Parathyroid adenoma (tissue), 2 donors: ENCODE measurements around the gene TBL1XR1.
"Not testable (repeated sequence)": the region's sequence is repeated elsewhere in the genome, so short reads cannot be mapped to it uniquely, and the experiment has no call there.

Experiments used
- H2AFZ ChIP-seq: fragments of 300-600 bp; sonication (generic); one replicate; pipeline ENCODE4 v1.7.0; 2017; ENCODE audit warnings: antibody characterized with exemption, mild to moderate bottlenecking
- H3K27ac ChIP-seq: fragments of 300-600 bp; sonication (generic); one replicate; pipeline ENCODE4 v1.7.0; 2017
- H3K27me3 ChIP-seq: fragments of 300-600 bp; sonication (generic); one replicate; pipeline ENCODE4 v1.7.0; 2017; ENCODE audit warnings: low read length; ENCODE audit not compliant: control insufficient read depth, insufficient read depth
- H3K36me3 ChIP-seq: fragments of 300-600 bp; sonication (generic); one replicate; pipeline ENCODE4 v1.7.0; 2017; ENCODE audit warnings: low read length; ENCODE audit not compliant: control insufficient read depth, insufficient read depth
- H3K4me1 ChIP-seq: fragments of 300-600 bp; sonication (generic); one replicate; pipeline ENCODE4 v1.7.0; 2017; ENCODE audit warnings: control low read depth
- H3K4me2 ChIP-seq: fragments of 300-600 bp; sonication (generic); one replicate; pipeline ENCODE4 v1.7.0; 2017; ENCODE audit warnings: low read length
- H3K4me3 ChIP-seq: fragments of 300-600 bp; sonication (generic); one replicate; pipeline ENCODE4 v1.7.0; 2017; ENCODE audit warnings: low read depth, low read length
- H3K79me2 ChIP-seq: fragments of 300-600 bp; sonication (generic); one replicate; pipeline ENCODE4 v1.7.0; 2017; ENCODE audit warnings: control low read depth
- H3K9ac ChIP-seq: fragments of 300-600 bp; sonication (generic); one replicate; pipeline ENCODE4 v1.7.0; 2017; ENCODE audit warnings: mild to moderate bottlenecking
- H3K9me3 ChIP-seq: fragments of 300-600 bp; sonication (generic); one replicate; pipeline ENCODE4 v1.7.0; 2017; ENCODE audit warnings: low read length; ENCODE audit not compliant: control insufficient read depth
- CTCF ChIP-seq: fragments of 300-600 bp; sonication (generic); IDR thresholded peaks from one replicate; pipeline ENCODE4 v1.7.0; 2017; ENCODE audit warnings: antibody characterized with exemption, mild to moderate bottlenecking
- donor health status: primary hyperparathyroidism.

The TBL1XR1 gene

GRCh38 chr3:177193688-177194268 lies 3.5 kb downstream of the TBL1XR1 start:
- TF ChIP-seq CTCF, result no peak
- no peak overlapping the region for H3K9ac ChIP-seq
- H3K79me2 ChIP-seq, result peaks cover 63% of the 10 kb centered on the region
- H2AFZ ChIP-seq, result no peak overlapping the region
- H3K27ac ChIP-seq, result no peak overlapping the region
- peaks cover 12% of the 10 kb centered on the region for H3K4me1 ChIP-seq
- H3K36me3 ChIP-seq, result no peaks in the 10 kb centered on the region
- peak overlapping the region; percentile 16 for H3K4me2 ChIP-seq
- H3K9me3 ChIP-seq, result no peaks in the 10 kb centered on the region
- H3K27me3 ChIP-seq, result no peaks in the 10 kb centered on the region
- H3K4me3 ChIP-seq, result no peak overlapping the region

- Histone ChIP-seq H3K79me2 (peaks cover 68% of the 10 kb centered on the region), H3K4me1 (peaks cover 11% of the 10 kb centered on the region)
- H3K9me3 ChIP-seq, H3K4me2 ChIP-seq, H3K27ac ChIP-seq, H3K9ac ChIP-seq, H3K27me3 ChIP-seq, H2AFZ ChIP-seq, H3K36me3 ChIP-seq, H3K4me3 ChIP-seq: not testable (repeated sequence)
These were observed 4.0 kb downstream of the TBL1XR1 start for GRCh38 chr3:177193275-177193674.

- Histone ChIP-seq H3K79me2 (peaks cover 77% of the 10 kb centered on the region), H3K36me3 (no peaks in the 10 kb centered on the region), H3K9me3 (no peaks in the 10 kb centered on the region), H3K4me3 (no peak overlapping the region), H3K9ac (no peak overlapping the region), H3K27me3 (no peaks in the 10 kb centered on the region), H3K4me2 (no peak overlapping the region), H2AFZ (no peak overlapping the region), H3K4me1 (peaks cover 17% of the 10 kb centered on the region), H3K27ac (peak overlapping the region; percentile 40)
- TF ChIP-seq CTCF, result no peak
These were observed 6.3 kb downstream of the TBL1XR1 start for GRCh38 chr3:177190756-177191681.

- H3K4me1 ChIP-seq, result peaks cover 18% of the 10 kb centered on the region
- not testable (repeated sequence) for H3K9ac ChIP-seq, H3K27ac ChIP-seq, H3K4me3 ChIP-seq, H3K36me3 ChIP-seq, H3K4me2 ChIP-seq, H3K27me3 ChIP-seq, H3K9me3 ChIP-seq, H2AFZ ChIP-seq
- H3K79me2 ChIP-seq, result peaks cover 78% of the 10 kb centered on the region
These were observed 7.1 kb downstream of the TBL1XR1 start for GRCh38 chr3:177190184-177190583.

- H3K27ac ChIP-seq, result not testable (repeated sequence)
- H3K4me1 ChIP-seq, result peaks cover 12% of the 10 kb centered on the region
These were observed 9.0 kb downstream of the TBL1XR1 start for GRCh38 chr3:177188325-177188724.

GRCh38 chr3:177186306-177186705 lies 11.0 kb downstream of the TBL1XR1 start:
- Histone ChIP-seq H3K9ac (no peak overlapping the region), H3K4me2 (no peak overlapping the region), H3K79me2 (peaks cover 73% of the 10 kb centered on the region), H3K9me3 (no peaks in the 10 kb centered on the region), H3K4me3 (no peak overlapping the region), H3K36me3 (no peaks in the 10 kb centered on the region), H3K27ac (no peak overlapping the region), H2AFZ (no peak overlapping the region), H3K4me1 (peaks cover 11% of the 10 kb centered on the region), H3K27me3 (no peaks in the 10 kb centered on the region)
- TF ChIP-seq CTCF, result no peak

More at GRCh38 chr3:177188325-177188724, 9.0 kb downstream of the TBL1XR1 start:
- H3K4me2 ChIP-seq, H3K36me3 ChIP-seq, H3K9me3 ChIP-seq, H3K27me3 ChIP-seq, H2AFZ ChIP-seq, H3K9ac ChIP-seq, H3K4me3 ChIP-seq: not testable (repeated sequence)
- H3K79me2 ChIP-seq, result peaks cover 76% of the 10 kb centered on the region
